Tibial nerve (tissue), 3 donors: ENCODE data around the gene DOC2A.

Source experiments
- POLR2A ChIP-seq, 2 donors: fragments of 450-650 bp; IDR thresholded peaks; one replicate each; pipeline ENCODE4 v1.6.1; 2017; ENCODE audit warnings: antibody characterized with exemption in 2 of 2, mild to moderate bottlenecking in 2 of 2, moderate library complexity in 2 of 2
- TF ChIP-seq, protein P1 (sequence below), 5 experiments: fragments of 200-600 bp in 3 of 5; fragments of 450-650 bp in 2 of 5; sonication (generic) in 3 of 5; IDR thresholded peaks; one replicate each; pipeline ENCODE4 v1.5.1; 2016 to 2019; ENCODE audit warnings: antibody characterized with exemption in 5 of 5, mild to moderate bottlenecking in 3 of 5, moderate library complexity in 2 of 5

DNA sequence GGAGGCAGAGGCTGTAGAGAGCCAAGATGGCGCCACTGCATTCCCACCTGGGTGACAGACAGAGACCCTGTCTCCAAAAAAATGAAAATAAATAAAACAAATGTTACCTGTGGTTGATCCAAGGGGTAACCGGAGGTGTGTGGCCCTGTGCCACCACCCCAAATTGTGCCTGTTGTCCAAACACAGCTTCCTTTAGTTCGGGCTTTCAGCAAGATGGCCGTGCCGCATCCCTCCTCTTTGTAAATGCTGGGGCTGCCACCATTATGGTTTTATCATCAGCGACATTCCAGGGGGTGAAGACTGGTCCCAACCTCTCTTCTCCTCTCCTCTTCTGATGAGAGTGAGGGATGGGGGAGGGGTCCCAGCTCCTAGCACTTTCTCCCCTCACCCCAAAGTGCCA lies 12.1 kb upstream of the DOC2A start, which contains the start of gene C16orf92:
- TF ChIP-seq, protein P1, sequence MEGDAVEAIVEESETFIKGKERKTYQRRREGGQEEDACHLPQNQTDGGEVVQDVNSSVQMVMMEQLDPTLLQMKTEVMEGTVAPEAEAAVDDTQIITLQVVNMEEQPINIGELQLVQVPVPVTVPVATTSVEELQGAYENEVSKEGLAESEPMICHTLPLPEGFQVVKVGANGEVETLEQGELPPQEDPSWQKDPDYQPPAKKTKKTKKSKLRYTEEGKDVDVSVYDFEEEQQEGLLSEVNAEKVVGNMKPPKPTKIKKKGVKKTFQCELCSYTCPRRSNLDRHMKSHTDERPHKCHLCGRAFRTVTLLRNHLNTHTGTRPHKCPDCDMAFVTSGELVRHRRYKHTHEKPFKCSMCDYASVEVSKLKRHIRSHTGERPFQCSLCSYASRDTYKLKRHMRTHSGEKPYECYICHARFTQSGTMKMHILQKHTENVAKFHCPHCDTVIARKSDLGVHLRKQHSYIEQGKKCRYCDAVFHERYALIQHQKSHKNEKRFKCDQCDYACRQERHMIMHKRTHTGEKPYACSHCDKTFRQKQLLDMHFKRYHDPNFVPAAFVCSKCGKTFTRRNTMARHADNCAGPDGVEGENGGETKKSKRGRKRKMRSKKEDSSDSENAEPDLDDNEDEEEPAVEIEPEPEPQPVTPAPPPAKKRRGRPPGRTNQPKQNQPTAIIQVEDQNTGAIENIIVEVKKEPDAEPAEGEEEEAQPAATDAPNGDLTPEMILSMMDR (IDR thresholded peaks at IDR 0.05): no peak
- TF ChIP-seq POLR2A (IDR thresholded peaks at IDR 0.05): no peak
